22Rv1 (cell line): ENCODE measurements around the gene TBX5.

Experiments
- H3K27ac ChIP-seq: fragments of 450-650 bp; 2 replicates; pipeline ENCODE4 v1.5.1; 2017
- ZFX ChIP-seq: fragments of 450-650 bp; IDR thresholded peaks from 2 replicates; pipeline ENCODE4 v1.6.1; 2017; ENCODE audit warnings: antibody characterized with exemption, borderline replicate concordance
- TF ChIP-seq, protein P1 (sequence below): fragments of 450-650 bp; IDR thresholded peaks from 2 replicates; pipeline ENCODE4 v1.5.1; 2017; ENCODE audit warnings: mild to moderate bottlenecking

Gene TBX5

DNA sequence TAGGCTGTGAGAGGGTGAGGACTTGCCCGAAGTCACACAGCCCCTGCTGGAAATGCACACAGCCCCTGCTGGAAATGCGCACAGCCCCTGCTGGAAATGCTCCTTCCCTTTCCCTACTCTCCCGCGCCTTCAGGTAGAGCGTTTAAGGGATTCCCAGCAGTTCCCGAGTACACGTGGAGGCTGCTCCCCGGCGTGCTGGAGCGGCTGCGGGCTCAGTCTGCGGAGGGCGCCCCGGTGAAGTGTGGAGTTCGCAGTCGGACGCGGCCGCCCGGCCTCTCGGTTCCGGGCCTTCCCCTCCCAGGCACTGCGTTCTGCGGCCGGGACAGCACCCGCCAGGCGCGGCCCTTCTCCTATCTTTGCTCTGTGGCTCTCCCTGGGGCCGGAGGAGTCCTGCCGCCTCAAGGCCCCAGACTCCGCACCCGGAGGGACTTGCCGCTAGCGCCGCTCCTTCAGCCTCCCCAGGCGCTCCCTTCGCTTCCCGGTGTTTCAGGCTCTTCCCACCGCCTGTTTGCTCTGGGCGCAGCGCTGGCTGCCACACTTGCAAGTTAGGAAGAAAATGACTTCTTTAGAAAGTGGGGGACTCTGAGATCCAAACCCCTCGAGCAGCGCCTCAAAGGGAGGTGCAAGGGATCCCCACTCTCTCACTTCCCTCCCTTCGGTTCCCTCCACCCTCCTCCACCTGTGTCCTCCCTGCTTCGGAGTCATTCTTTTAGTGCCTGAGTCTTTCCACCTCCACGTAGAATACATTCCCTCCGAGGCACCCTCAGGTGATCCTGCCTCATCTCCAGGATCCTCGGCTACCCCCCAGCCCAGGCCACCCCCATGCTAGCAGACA, 8.3 kb upstream of the TBX5 start:
- no peak overlapping the region for H3K27ac ChIP-seq
- TF ChIP-seq, protein P1, sequence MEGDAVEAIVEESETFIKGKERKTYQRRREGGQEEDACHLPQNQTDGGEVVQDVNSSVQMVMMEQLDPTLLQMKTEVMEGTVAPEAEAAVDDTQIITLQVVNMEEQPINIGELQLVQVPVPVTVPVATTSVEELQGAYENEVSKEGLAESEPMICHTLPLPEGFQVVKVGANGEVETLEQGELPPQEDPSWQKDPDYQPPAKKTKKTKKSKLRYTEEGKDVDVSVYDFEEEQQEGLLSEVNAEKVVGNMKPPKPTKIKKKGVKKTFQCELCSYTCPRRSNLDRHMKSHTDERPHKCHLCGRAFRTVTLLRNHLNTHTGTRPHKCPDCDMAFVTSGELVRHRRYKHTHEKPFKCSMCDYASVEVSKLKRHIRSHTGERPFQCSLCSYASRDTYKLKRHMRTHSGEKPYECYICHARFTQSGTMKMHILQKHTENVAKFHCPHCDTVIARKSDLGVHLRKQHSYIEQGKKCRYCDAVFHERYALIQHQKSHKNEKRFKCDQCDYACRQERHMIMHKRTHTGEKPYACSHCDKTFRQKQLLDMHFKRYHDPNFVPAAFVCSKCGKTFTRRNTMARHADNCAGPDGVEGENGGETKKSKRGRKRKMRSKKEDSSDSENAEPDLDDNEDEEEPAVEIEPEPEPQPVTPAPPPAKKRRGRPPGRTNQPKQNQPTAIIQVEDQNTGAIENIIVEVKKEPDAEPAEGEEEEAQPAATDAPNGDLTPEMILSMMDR = no peak
- TF ChIP-seq ZFX = no peak

DNA sequence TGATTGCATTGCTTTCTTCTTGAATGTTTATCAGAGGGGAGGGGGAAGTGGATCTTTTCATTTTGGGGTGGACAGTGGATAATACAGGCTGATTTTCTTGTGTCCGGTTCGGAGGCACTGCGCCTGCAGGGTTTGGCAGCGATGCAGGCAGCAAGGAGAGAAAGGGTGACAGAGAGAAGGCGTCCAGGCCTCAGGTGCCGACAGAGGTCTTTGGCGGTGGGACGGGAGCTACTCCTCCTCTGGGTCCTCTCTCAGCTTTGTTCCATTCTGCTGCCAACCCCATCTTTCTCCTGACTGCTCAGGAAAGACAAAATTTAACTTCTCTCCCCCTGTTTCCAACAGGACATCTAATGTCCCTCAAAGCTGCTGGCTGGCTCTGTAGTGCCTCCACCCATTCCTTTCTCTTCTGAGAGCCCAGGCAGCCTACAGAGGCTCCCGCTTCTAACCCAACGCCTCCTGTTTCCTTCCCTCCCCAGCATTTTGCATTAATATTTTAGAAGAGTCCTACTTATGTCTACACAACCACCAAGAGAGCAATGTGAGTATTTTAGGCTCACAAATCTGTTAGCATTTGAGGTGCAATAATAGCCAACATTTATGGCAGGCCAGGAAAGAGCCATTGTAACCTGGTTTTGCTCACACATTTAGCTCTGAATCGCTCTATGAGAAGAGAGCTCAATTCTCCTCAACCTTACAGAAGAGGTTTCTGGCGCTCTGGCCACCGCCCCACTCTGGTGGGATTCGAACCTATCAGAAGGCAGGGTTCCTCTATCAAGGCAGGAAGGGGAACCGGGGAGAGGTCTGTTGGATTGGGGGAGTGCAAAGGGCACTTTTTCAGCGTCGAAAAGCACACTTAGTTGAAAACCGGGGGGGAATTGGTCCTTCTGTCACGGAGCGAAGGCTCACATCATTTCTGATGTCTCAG, 7.1 kb upstream of the TBX5 start:
- H3K27ac ChIP-seq = no peak overlapping the region
- TF ChIP-seq ZFX = no peak
- TF ChIP-seq, protein P1 = no peak

- no peak overlapping the region for H3K27ac ChIP-seq
- TF ChIP-seq, protein P1 = no peak
- no peak for TF ChIP-seq ZFX
Measured at GRCh38 chr12:114412307-114412706, 6.4 kb upstream of the TBX5 start.

DNA sequence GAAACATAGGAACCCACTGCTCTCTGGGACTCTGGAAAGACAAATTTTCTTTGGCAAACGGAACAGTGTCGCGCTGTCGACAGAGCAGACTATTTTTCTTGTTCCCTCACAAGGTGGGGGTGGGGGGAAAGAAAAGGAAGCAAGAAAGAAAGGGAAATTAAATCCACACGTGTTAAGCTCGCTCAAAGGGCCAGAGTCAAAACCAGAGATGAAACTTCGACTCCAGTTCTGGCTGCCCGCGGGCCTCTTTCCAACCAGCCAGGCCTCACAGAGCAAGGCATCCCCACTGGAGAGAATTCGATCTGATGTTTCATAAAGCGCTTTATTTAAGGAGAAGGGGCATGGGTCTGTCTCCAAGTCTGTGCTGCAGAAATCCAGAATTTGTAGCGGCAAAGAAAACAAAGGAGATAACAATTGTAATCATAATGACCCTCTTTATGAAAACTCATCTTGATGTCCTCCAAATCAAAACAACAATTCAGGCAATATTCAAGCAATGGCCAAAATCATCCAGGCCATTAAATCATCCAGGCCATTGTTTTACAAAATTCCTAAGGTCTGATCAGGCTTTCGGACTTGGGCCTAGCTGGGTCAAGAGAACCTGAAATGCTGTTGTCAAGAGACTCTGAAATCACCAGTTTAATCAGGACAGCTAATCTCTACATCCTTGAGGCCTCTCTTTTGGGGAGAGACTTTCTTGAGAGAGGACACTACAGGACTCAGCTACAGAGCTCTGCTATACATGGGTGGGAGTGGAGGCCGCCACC, 5.3 kb upstream of the TBX5 start:
- TF ChIP-seq, protein P1 = no peak
- no peak for TF ChIP-seq ZFX
- no peak overlapping the region for H3K27ac ChIP-seq

DNA sequence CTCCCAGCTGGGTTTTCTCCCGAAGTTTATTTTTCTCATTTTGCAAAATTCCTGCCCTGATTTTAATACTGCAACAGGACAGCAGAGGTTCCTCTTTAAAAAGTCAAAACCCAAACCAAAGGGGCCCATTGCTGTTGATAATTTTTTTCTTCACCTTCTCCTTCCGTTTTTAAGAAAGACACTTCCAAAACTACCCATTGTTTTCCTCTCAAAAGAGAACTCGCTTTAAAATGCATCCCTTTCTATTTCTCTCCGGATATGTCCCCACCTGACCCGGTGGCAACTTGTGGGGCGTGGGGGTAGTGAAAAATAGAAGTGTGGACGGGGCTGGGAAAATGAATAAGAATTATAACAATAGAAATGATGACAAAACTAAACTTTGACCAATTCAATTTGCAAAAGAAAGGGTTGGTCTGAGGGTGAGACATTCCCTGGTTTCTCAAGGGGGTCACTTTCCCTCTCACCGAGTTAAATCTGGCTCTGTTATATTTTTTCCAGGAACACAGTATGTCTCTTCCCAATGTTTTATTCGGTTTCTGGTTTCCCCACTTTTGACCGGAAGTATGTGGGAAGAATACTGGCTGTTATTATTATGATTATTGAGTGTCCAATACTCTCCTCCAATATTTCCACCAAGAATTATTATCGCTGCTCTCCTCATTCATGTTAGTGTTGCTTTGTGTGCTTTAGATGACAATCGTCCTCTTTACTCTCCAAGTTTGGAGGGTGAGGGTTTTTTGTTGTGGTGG, 4.1 kb upstream of the TBX5 start:
- no peak for TF ChIP-seq ZFX
- TF ChIP-seq, protein P1 = no peak
- H3K27ac ChIP-seq = no peak overlapping the region
